Measurements from ENCODE around the gene GOPC. TPM values are rescaled to one million over a fixed set of nuclear protein-coding genes. Genes with fewer than 3 reads are reported as not detected.

Gene GOPC
- total and polyA plus RNA-seq, 2 experiments from 2014 or later = 15.5 to 26.4 TPM

GRCh38 chr6:117601811-117602150, 530 bp downstream of the GOPC start:
- H3K27me3 ChIP-seq (ENCODE audit: insufficient read depth) = no peaks in the 10 kb centered on the region
- peak overlapping the region; percentile 61 for H3K4me3 ChIP-seq
- Mint-ChIP-seq H3K27me3 (ENCODE audit: insufficient read depth, low read depth, poor library complexity) (peaks cover 8% of the 10 kb centered on the region), H3K27ac (no peak overlapping the region), H3K36me3 (ENCODE audit: low read depth) (peaks cover 22% of the 10 kb centered on the region), H3K4me3 (peak overlapping the region; percentile 98), H3K4me1 (peaks cover 7% of the 10 kb centered on the region; the same call in 2 of the 3 replicates), H3K9me3 (peaks cover 4% of the 10 kb centered on the region; the same call in 2 of the 3 replicates)
- TF ChIP-seq EZH2 (IDR thresholded peaks at IDR 0.05; ENCODE audit: low read depth, unreplicated experiment) (no peak), POLR2AphosphoS5 (IDR thresholded peaks at IDR 0.05; ENCODE audit: low read depth) (no peak), ZNF462 (CRISPR knock-in tag; IDR thresholded peaks at IDR 0.05) (no peak), CREB1 (CRISPR knock-in tag; IDR thresholded peaks at IDR 0.05; ENCODE audit: low read depth) (no peak), ZNF114 (CRISPR knock-in tag; IDR thresholded peaks at IDR 0.05) (no peak), NANOG (IDR thresholded peaks at IDR 0.05; ENCODE audit: borderline replicate concordance) (no peak), STAT1 (IDR thresholded peaks at IDR 0.05; ENCODE audit: unreplicated experiment) (no peak), ETS1 (IDR thresholded peaks at IDR 0.05) (no peak), ZNF331 (CRISPR knock-in tag; IDR thresholded peaks at IDR 0.05; ENCODE audit: low read depth) (no peak), EZH2phosphoT487 (IDR thresholded peaks at IDR 0.05; ENCODE audit: unreplicated experiment) (no peak), CTCF (conservative IDR thresholded peaks at IDR 0.05; ENCODE audit: low read depth in 2 of 2) (no peak), JUNB (IDR thresholded peaks at IDR 0.05; ENCODE audit: unreplicated experiment) (no peak), REST (IDR thresholded peaks at IDR 0.05; ENCODE audit: unreplicated experiment) (no peak)
- H3K36me3 ChIP-seq (ENCODE audit: insufficient read depth) = peaks cover 9% of the 10 kb centered on the region; the same call in 1 of the 2 replicates
- no peaks in the 10 kb centered on the region for H4K20me1 ChIP-seq (replicated peaks; ENCODE audit: insufficient read depth)
- peak overlapping the region; percentile 92 for H3K4me2 ChIP-seq
- H2AFZ ChIP-seq = peak overlapping the region; percentile 87
- no peaks in the 10 kb centered on the region for H3F3A ChIP-seq (replicated peaks; ENCODE audit: low read depth)
- H3K27ac ChIP-seq (ENCODE audit: low read depth) = no peak overlapping the region
- peaks cover 52% of the 10 kb centered on the region for H3K79me2 ChIP-seq (replicated peaks; ENCODE audit: insufficient read depth)
- ATAC-seq (peak; percentile 25; the same call in 2 of the 3 replicates), DNase-seq (ENCODE audit: low spot score) (peak; percentile 13)
- H3K9me2 ChIP-seq (ENCODE audit: insufficient read depth) = no peaks in the 10 kb centered on the region
- H3K4me1 ChIP-seq (ENCODE audit: insufficient read depth) = peaks cover 6% of the 10 kb centered on the region
